ENCODE results near the gene PALM3. TPM values are rescaled to one million over a fixed set of nuclear protein-coding genes. Genes with fewer than 3 reads are reported as not detected.

Gene PALM3
- total and polyA plus RNA-seq, 10 of the 15 experiments (the other 5 are each of a cell fraction or from before 2014, with no cell fraction given) = 0.07 TPM; not detected in 9

DNA sequence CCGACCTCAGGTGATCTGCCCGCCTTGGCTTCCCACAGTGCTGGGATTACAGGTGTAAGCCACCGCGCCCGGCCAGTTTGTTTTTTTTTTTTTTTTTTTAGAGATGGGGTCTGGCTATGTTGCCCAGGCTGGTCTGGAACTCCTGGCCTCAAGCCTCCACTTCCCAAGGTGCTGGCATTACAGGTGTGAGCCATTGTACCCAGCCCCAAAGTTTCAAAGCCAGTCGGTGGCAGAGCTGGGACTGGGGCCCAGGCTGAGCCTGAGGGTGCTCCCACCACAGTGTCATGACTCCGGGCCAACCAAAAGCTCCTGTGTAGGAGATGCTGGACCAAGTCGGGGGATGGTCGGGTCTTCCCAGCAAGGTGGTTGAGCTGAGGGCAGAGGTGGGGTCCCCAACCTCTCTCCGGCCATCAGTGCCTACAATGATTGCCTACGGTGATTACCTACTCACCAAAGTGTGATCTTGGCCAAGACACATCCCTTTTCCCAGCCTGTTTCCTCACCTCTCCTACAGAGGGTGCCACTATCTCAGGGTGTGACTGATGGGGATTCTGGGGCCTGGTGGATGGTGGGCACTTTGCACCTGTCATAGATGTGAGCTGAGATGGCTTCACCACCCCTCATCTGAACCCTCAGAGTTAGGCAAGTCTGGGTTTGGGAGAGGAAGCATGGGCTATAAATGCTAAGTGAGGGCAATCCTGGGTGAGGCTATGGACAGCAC is 34.6 kb upstream of the PALM3 start:
- ATAC-seq = no peak
- no TSS peak for BruUV-seq (replicated peaks)
- H3K4me3 ChIP-seq = no peak overlapping the region
- H3K36me3 ChIP-seq (ENCODE audit: control insufficient read depth in 2 of 2, insufficient read depth in 2 of 2, low read length in 1 of 2) = peaks cover 0 to 13% of the 10 kb centered on the region in 2 experiments
- H3K9ac ChIP-seq (ENCODE audit: control insufficient read depth, insufficient read depth, low read length) = no peak overlapping the region
- SMC1A ChIA-PET (ENCODE audit: uncharacterized antibody, unreplicated experiment) = no interaction called here
- no peak overlapping the region for H2AFZ ChIP-seq (ENCODE audit: control insufficient read depth, low read depth, low read length)
- no peaks in the 10 kb centered on the region; the same call in 1 of the 2 replicates for H3K79me2 ChIP-seq (ENCODE audit: control insufficient read depth, insufficient read depth, low read length)
- CTCF ChIA-PET = interaction anchor here (0.6 to 1.2 kb wide), 3 partner anchors 18 to 40 kb away, joined by 3 to 5 read pairs (median 5); partner anchors contain the start of gene ASF1B
- no peaks in the 10 kb centered on the region for H3K27me3 ChIP-seq (replicated peaks in 1 of 2; ENCODE audit: control insufficient read depth in 2 of 2, insufficient read depth in 2 of 2, low read length in 1 of 2)
- no peak for DNase-seq (ENCODE audit: low read depth, low spot score)
- intact Hi-C loops (cut with micrococcal nuclease; ENCODE audit: unreplicated experiment) = no loop called here
- H3K4me2 ChIP-seq (ENCODE audit: control insufficient read depth, insufficient read depth) = no peak overlapping the region
- in situ Hi-C loops (cut with MboI) = no loop called here
- no peak overlapping the region for H3K27ac ChIP-seq (ENCODE audit: control insufficient read depth, insufficient read depth)
- WGBS (ENCODE audit: insufficient coverage, insufficient replicate concordance, low lambda C conversion rate, missing lambda C conversion rate) = 93% methylated on average over 11 of the region's 11 CpGs
- RAD21 ChIA-PET (ENCODE audit: unreplicated experiment) = no interaction called here
- H3K9me3 ChIP-seq (replicated peaks; ENCODE audit: control insufficient read depth, insufficient read depth, low read length) = peaks cover 2% of the 10 kb centered on the region; the same call in 1 of the 3 replicates
- POLR2A ChIA-PET = no interaction called here
- H4K20me1 ChIP-seq (ENCODE audit: control insufficient read depth, insufficient read depth) = no peaks in the 10 kb centered on the region
- no peaks in the 10 kb centered on the region for H3K4me1 ChIP-seq (ENCODE audit: control insufficient read depth, insufficient read depth, low read length)
- no peak for FAIRE-seq
- TF ChIP-seq MYB (IDR thresholded peaks at IDR 0.05; ENCODE audit: borderline replicate concordance, low read depth, low read length) (no peak), ASH2L (IDR thresholded peaks at IDR 0.05; ENCODE audit: borderline replicate concordance, low read depth) (no peak), BHLHE40 (IDR thresholded peaks at IDR 0.05; ENCODE audit: borderline replicate concordance in 1 of 2, low read depth in 2 of 2, low read length in 1 of 2) (no peak), RAD21 (IDR thresholded peaks at IDR 0.05; ENCODE audit: insufficient read depth, low read depth, low read length) (peak; percentile 18; the same call in 1 of the 2 replicates), MYC (IDR thresholded peaks at IDR 0.05; ENCODE audit: insufficient read depth, insufficient read length, insufficient replicate concordance, low read length, severe bottlenecking) (no peak), KAT2A (conservative IDR thresholded peaks at IDR 0.05; ENCODE audit: control insufficient read depth, low read depth, low read length) (no peak), ZSCAN29 (IDR thresholded peaks at IDR 0.05) (no peak), E4F1 (IDR thresholded peaks at IDR 0.05; ENCODE audit: borderline replicate concordance, partially characterized antibody) (no peak)
- TF ChIP-seq, protein P1, sequence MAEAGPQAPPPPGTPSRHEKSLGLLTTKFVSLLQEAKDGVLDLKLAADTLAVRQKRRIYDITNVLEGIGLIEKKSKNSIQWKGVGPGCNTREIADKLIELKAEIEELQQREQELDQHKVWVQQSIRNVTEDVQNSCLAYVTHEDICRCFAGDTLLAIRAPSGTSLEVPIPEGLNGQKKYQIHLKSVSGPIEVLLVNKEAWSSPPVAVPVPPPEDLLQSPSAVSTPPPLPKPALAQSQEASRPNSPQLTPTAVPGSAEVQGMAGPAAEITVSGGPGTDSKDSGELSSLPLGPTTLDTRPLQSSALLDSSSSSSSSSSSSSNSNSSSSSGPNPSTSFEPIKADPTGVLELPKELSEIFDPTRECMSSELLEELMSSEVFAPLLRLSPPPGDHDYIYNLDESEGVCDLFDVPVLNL (IDR thresholded peaks at IDR 0.05; ENCODE audit: low read depth, low read length) = no peak
- TF ChIP-seq, protein P2, sequence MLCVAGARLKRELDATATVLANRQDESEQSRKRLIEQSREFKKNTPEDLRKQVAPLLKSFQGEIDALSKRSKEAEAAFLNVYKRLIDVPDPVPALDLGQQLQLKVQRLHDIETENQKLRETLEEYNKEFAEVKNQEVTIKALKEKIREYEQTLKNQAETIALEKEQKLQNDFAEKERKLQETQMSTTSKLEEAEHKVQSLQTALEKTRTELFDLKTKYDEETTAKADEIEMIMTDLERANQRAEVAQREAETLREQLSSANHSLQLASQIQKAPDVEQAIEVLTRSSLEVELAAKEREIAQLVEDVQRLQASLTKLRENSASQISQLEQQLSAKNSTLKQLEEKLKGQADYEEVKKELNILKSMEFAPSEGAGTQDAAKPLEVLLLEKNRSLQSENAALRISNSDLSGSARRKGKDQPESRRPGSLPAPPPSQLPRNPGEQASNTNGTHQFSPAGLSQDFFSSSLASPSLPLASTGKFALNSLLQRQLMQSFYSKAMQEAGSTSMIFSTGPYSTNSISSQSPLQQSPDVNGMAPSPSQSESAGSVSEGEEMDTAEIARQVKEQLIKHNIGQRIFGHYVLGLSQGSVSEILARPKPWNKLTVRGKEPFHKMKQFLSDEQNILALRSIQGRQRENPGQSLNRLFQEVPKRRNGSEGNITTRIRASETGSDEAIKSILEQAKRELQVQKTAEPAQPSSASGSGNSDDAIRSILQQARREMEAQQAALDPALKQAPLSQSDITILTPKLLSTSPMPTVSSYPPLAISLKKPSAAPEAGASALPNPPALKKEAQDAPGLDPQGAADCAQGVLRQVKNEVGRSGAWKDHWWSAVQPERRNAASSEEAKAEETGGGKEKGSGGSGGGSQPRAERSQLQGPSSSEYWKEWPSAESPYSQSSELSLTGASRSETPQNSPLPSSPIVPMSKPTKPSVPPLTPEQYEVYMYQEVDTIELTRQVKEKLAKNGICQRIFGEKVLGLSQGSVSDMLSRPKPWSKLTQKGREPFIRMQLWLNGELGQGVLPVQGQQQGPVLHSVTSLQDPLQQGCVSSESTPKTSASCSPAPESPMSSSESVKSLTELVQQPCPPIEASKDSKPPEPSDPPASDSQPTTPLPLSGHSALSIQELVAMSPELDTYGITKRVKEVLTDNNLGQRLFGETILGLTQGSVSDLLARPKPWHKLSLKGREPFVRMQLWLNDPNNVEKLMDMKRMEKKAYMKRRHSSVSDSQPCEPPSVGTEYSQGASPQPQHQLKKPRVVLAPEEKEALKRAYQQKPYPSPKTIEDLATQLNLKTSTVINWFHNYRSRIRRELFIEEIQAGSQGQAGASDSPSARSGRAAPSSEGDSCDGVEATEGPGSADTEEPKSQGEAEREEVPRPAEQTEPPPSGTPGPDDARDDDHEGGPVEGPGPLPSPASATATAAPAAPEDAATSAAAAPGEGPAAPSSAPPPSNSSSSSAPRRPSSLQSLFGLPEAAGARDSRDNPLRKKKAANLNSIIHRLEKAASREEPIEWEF (IDR thresholded peaks at IDR 0.05; ENCODE audit: insufficient replicate concordance, low read depth, low read length) = no peak

Data from GM12878 (cell line).